AG08395 (cell line): ENCODE data around the gene HAP1.
"Not testable (repeated sequence)": the region's sequence is repeated elsewhere in the genome, so short reads cannot be mapped to it uniquely, and the experiment has no call there.

Experiments
- DNase-seq: peaks from one replicate; pipeline ENCODE4 v3.0.0; 2012; ENCODE audit warnings: mixed read lengths, low spot score

The HAP1 gene

DNA sequence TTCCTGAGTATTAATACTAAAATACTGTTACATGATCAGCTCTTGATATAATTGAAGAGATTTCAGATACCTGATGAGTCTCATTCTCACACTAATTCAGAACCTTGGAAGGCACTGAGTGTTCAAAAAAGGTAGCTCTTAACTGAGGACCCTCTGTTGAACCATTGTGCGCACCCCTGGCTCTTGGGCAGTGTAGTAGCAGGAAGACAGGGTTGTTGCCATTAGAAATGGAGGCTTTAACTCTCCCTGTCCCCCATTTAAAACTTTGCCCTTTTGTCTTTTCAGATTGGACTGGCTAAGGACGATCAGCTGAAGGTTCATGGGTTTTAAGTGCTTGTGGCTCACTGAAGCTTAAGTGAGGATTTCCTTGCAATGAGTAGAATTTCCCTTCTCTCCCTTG lies 43.9 kb downstream of the HAP1 start:
- no peak for DNase-seq

GRCh38 chr17:41689497-41690299 lies 44.7 kb downstream of the HAP1 start:
- DNase-seq: no peak

GRCh38 chr17:41688641-41689496 lies 45.6 kb downstream of the HAP1 start, which contains the start of gene EIF1:
TSS of gene EIF1 (plus strand) at chr17:41688885. CDS start at chr17:41689039, 154 bp downstream.
- DNase-seq: peak; percentile 98

DNA sequence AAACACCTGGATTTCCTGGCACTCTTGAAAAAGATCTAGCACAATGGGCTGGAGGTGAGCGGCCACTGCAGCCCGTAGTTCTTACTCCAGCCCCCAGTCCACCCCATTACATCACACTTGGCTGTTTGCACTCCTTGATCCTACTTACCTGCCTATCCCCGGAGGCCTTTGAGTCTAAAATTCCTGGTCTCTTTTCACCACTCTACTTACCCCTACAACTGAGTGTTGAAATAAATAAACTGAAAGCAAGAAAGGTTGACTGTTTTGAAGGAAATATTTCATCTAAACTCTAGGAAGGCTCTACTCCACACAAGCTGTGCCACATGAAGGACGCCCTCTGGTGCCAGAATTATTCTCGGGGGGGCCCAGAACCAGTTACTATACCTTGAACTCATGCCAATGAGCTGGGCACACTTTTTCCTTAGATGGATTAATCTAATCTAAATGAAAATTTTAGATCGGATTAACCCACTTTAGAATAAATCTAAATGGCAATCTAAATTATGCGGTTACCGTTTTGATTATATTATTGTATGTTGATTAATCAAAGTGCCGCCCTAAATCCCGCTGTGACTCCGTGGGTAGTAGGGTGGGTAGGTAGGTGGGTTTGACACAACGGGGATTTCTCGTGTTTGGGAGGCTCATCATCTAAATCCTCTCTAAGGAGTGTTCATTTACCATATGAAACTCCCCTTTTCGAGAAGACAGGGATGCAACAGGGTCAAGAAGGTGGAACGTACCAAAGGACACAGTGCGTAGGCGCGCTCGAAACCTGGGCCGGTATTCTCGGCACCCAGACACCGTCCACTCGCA lies 46.4 kb downstream of the HAP1 start:
- DNase-seq: no peak

GRCh38 chr17:41686281-41686680 lies 48.2 kb downstream of the HAP1 start:
- DNase-seq: no peak

GRCh38 chr17:41685753-41686152 lies 48.7 kb downstream of the HAP1 start:
- not testable (repeated sequence) for DNase-seq

DNA sequence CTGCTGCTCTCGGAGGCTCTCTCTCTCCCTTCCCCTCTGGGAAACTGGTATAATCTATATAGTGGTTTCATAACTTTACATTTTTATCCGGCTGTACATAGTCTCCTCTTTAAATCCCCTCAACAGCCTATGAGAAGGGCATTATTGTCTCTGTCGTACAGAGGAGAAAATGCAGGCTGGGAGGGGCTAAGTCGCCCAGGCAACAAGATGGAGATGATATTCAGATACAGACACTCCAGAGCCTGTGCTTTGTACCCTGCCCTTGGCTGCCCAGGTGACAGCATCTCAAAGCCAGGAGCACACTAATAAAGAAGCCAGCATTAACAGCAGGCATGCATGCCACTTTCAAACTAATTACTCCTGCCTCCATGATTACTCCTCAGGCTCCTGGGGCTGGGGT lies 50.4 kb downstream of the HAP1 start:
- DNase-seq: no peak

- no peak for DNase-seq
These were observed 50.9 kb downstream of the HAP1 start for GRCh38 chr17:41683441-41684007.

DNA sequence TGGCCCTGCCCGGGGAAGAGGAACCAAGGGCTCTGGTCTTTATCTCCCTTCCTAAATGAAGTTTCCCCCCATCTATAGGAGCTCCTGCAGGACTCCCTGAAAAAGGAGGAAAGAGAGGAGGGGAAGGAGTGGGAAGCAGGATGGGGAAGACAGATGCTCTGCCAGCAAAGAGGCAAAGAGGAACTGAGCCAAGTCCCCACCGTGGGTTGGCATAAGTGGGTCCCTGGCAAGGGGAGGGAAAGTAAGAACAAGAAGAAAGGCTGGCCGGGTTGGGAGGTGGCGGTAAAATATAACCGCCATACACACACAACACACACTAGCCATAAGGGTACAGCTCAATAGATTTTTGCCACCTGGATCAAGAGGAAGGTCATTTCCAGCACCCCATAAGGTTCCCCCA lies 51.8 kb downstream of the HAP1 start:
- DNase-seq: no peak

DNA sequence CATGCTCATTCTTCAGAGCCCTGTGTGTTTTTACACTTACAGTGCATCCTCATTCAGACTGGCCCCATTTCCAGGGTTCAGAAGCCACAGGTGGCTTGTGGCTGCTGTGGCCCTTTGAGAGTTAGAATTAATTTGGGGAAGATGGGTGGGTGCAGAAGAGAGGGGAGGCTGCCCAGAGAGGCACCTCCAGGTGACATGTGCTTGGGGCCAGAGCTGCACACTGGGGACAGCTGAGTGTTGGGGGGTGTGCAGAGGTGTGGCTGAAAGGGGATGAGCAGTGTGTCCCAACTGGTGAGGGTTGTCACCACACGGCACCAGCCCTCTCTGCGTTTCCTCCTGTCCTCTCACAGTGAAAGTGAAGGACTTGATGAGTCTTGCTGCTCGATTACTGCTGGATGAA lies 52.7 kb downstream of the HAP1 start:
- DNase-seq: no peak

DNA sequence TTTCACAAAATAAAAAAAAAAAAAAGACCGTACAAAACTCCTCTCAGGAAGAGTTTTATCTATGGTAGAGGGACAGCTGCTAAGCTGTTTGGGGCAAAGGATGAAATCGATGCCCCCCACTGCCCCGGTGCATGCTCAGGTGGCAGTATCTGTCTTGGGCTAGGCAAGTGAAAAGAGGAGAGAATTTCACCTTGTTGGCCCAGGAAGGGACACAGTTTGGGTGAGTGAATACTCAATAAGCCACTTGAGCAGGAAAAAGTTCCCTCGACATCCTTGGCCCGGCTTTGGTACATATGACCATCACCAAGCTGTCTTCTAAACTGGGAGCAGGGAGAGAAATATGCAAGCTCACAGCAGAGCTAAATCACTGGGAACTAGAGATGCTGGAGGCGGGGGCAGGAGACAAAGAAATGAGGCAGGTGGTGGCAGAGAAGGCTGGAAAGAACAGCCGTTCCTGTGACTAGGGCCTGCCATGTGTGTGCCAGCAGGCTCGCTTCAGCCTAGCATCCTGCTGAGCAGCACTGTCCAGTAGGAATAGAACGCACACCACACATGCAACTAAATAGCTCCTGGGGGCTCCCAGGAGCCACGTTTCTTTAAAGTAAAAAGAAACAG lies 53.9 kb downstream of the HAP1 start:
- no peak for DNase-seq

- no peak for DNase-seq
These were observed 54.6 kb downstream of the HAP1 start for GRCh38 chr17:41679740-41680425.

DNA sequence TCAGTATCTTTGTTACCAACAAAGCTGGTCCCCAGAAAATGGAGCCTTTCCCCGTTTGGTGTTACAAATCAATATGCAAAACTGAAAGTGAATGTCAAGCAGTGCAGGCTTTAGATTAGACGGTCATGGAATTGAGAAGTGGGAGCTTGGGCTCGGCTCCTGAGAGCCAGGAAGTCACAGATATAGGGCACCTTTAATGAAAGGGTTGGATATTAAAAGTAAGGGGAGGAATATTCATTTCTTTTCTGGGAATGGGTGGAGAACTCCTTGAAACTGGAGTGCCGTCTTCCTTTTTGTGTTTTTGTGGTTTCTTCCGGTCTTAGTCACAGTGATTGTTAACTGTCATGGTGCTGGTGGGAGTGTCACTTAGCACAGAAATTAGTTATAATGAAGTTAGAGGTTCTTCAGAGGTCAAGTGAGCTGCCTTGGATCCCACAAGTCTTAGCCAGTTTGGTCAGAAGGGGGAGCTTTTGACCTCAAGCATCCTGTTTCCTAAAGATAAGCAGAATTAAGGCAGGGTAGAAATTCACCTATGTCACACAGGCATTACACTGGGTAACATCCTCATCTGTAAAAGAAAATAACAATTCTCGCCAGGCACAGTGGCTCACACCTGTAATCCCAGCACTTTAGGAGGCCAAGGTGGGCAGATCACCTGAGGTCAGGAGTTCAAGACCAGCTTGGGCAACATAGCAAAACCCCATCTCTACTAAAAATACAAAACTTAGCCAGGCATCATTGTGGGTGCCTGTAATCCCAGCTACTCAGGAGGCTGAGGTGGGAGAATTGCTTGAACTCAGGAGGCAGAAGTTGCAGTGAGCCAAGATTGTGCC lies 55.3 kb downstream of the HAP1 start:
- DNase-seq: peak; percentile 35

- no peak for DNase-seq
These were observed 56.0 kb downstream of the HAP1 start for GRCh38 chr17:41678411-41678906.

DNA sequence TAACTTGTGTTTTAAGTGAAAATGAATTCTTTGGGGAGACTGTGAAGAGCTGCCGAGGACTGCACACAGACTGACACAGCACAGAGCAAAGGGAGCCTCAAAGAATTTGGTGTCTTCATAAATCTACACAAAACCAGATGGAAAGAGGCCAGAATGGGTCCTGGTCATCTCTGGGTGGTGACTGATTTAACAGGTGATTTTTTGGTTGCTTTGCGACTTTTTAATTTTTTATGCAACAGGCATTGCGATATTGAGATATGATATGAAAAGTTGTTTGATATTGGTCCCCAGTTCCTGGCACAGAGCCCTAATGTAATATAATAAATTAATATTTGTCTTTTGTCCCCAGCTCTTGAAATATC lies 58.4 kb downstream of the HAP1 start:
- DNase-seq: no peak

GRCh38 chr17:41675157-41676057 lies 59.0 kb downstream of the HAP1 start:
- DNase-seq: not testable (repeated sequence)
